Mucosa of descending colon (tissue), 3 donors: Measurements from ENCODE around the gene SYNE2. TPM values are rescaled to one million over a fixed set of nuclear protein-coding genes. Genes with fewer than 3 reads are reported as not detected.

Experiments used
- ATAC-seq: fragments of 200-7000 bp; cut with Tn5 transposase; one replicate; pipeline ENCODE4 v1.9.1; 2020; ENCODE audit warnings: mild to moderate bottlenecking, moderate library complexity
- DNase-seq, 3 donors: peaks; one replicate each; pipeline ENCODE4 v3.0.0-alpha.2; 2020
- H3K36me3 ChIP-seq: fragments of 200-600 bp; one replicate; pipeline ENCODE4 v1.8.0; 2021; ENCODE audit warnings: low read depth, mild to moderate bottlenecking
- H3K4me1 ChIP-seq: fragments of 200-600 bp; one replicate; pipeline ENCODE4 v1.8.0; 2021; ENCODE audit warnings: low read depth, mild to moderate bottlenecking
- H3K4me3 ChIP-seq: fragments of 200-600 bp; one replicate; pipeline ENCODE4 v1.8.0; 2021; ENCODE audit warnings: mild to moderate bottlenecking
- H3K9me3 ChIP-seq: fragments of 200-600 bp; one replicate; pipeline ENCODE4 v1.8.0; 2021; ENCODE audit warnings: mild to moderate bottlenecking
- intact Hi-C, 2 donors: fragments of 100-400 bp; cut with DNase I in 1 of 2; cut with micrococcal nuclease in 1 of 2; formaldehyde crosslinking; loops; one replicate each; pipeline versions ENCODE4 v1.11.0 to v1.11.1; 2022; cut with DNase I, micrococcal nuclease
- total RNA-seq, 3 donors: library from RNA; stranded (reverse); fragmentation: NEBNext Ultra II Directional in 2 of 3; extraction: Animal tissue kit (Norgen Biotek cat#: 25700) in 2 of 3; gene quantifications; one replicate each; pipeline versions ENCODE4 v1.2.1 to v1.2.4, GENCODE V29; 2021 to 2023
- TF ChIP-seq, protein P1 (sequence below): fragments of 200-600 bp; IDR thresholded peaks from one replicate; pipeline ENCODE4 v1.8.0; 2022; ENCODE audit warnings: antibody characterized with exemption, mild to moderate bottlenecking
- donor health status: DM: no; HTN: no; CAD: no; lungs with moderate emphysema.
- donor health status: DM: no; HTN: no; CAD: no.
- donor health status: DM: no; HTN: yes; CAD: no.

SYNE2 gene
- total RNA-seq, 3 donors from 2014 or later: 104 to 215 (median 174) TPM

DNA sequence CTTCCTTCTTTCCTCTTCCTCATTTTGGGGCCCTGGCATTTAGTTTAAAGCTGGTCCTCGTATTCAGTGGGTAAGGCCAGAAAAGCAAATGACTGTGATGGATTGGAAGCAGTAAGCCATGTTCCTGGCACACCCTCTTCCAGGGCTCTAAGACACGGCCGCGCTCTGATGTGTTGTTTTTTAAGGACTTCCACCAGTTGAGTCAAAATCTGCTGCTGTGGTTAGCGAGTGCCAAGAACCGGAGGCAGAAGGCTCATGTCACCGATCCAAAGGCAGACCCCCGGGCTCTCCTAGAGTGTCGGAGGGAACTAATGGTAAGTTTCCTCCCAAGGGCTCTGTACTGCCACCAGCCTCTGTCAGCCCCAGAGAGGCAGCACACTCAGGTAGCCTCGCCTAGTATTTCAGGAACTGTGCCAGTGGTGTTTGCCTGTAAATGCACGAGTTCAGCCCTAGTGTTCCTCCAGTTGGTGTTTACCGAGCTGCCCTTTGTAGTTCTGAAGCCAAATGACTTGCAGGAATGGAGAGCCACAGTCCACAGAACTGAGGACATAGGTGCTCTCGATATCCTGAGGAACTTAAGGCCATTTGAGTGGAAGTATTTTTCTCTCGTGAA, 368.7 kb downstream of the SYNE2 start:
- Histone ChIP-seq H3K4me1 (no peaks in the 10 kb centered on the region), H3K9me3 (no peaks in the 10 kb centered on the region), H3K36me3 (peaks cover 5% of the 10 kb centered on the region), H3K4me3 (no peak overlapping the region)
- TF ChIP-seq, protein P1, sequence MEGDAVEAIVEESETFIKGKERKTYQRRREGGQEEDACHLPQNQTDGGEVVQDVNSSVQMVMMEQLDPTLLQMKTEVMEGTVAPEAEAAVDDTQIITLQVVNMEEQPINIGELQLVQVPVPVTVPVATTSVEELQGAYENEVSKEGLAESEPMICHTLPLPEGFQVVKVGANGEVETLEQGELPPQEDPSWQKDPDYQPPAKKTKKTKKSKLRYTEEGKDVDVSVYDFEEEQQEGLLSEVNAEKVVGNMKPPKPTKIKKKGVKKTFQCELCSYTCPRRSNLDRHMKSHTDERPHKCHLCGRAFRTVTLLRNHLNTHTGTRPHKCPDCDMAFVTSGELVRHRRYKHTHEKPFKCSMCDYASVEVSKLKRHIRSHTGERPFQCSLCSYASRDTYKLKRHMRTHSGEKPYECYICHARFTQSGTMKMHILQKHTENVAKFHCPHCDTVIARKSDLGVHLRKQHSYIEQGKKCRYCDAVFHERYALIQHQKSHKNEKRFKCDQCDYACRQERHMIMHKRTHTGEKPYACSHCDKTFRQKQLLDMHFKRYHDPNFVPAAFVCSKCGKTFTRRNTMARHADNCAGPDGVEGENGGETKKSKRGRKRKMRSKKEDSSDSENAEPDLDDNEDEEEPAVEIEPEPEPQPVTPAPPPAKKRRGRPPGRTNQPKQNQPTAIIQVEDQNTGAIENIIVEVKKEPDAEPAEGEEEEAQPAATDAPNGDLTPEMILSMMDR: no peak
- DNase-seq (no peak), ATAC-seq (no peak)
- intact Hi-C loops: no loop called here

DNA sequence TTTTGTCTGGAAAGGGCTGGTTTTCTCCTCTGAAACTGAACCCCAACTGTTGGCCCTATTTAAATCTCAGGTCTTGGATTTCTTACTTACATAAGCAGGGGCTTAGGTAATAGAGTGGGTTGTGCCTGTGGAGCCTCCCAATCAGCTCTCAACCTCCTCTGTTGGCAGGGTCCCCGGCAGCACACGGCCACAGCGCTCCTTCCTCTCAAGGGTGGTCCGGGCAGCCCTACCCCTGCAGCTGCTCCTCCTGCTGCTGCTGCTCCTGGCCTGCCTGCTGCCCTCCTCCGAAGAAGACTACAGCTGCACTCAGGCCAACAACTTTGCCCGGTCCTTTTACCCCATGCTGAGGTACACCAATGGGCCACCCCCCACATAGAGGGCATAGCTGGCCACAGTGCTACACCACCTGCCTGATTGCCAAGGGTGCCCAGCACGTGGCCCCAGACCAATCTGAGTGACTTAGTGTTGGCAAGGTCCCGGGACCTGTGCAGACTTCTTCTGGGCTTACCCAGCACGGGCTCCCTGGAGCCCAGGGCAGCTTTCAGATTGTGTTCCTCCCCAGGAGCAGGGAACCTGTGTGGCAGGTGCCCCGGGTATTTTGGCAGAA, 372.4 kb downstream of the SYNE2 start:
- intact Hi-C loops: no loop called here
- TF ChIP-seq, protein P1: no peak
- ATAC-seq (no peak), DNase-seq (no peak)
- Histone ChIP-seq H3K9me3 (no peaks in the 10 kb centered on the region), H3K4me3 (no peak overlapping the region), H3K36me3 (peaks cover 5% of the 10 kb centered on the region), H3K4me1 (no peaks in the 10 kb centered on the region)

- Histone ChIP-seq H3K9me3 (no peaks in the 10 kb centered on the region), H3K4me3 (no peak overlapping the region), H3K4me1 (no peaks in the 10 kb centered on the region), H3K36me3 (no peaks in the 10 kb centered on the region)
- TF ChIP-seq, protein P1: no peak
- ATAC-seq (no peak), DNase-seq (no peak)
- intact Hi-C loops: no loop called here
Observed at GRCh38 chr14:64227856-64228255, 375.1 kb downstream of the SYNE2 start.

DNA sequence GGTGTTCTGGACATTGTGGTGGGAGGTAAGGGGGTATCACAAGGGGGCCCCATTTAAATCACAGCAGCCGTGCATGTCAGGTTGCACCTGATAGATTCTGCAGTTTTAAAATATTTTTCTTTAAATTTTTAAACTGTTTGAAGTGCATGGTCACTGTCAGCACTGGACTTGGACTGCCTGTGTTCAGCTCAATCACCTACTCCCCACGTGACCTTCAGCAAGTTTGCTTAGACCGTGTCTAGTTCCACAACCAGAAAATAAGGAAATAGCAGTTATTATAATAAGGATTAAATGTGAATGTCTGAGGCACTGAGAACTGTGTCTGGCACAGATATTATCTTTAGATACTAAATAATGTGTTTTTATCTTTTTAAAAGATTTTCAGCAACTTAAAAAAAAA, 376.7 kb downstream of the SYNE2 start:
- ATAC-seq: no peak
- intact Hi-C loops: no loop called here
- Histone ChIP-seq H3K9me3 (no peaks in the 10 kb centered on the region), H3K36me3 (no peaks in the 10 kb centered on the region), H3K4me3 (no peak overlapping the region), H3K4me1 (no peaks in the 10 kb centered on the region)
- no peak for DNase-seq
- TF ChIP-seq, protein P1: no peak

- ATAC-seq (peak; percentile 13), DNase-seq (no peak)
- intact Hi-C loops: no loop called here
- no peak overlapping the region for H3K4me3 ChIP-seq
- TF ChIP-seq, protein P1: no peak
- no peaks in the 10 kb centered on the region for H3K9me3 ChIP-seq
- H3K36me3 ChIP-seq: no peaks in the 10 kb centered on the region
- no peaks in the 10 kb centered on the region for H3K4me1 ChIP-seq
Observed at GRCh38 chr14:64232095-64232838, 379.5 kb downstream of the SYNE2 start.
